Erythroblast (primary cell): ENCODE results near the gene DAZL.

Experiments used
- GATA1 ChIP-seq: IDR thresholded peaks from 2 replicates; pipeline ENCODE4 v1.6.1; 2011; ENCODE audit warnings: low read depth, mild to moderate bottlenecking, control low read depth, low read length, moderate library complexity
- POLR2A ChIP-seq: IDR thresholded peaks from 2 replicates; pipeline ENCODE4 v1.6.1; 2011; ENCODE audit warnings: mild to moderate bottlenecking, low read length

- TF ChIP-seq POLR2A (no peak), GATA1 (no peak)
Observed at GRCh38 chr3:16546186-16547010, 58.8 kb downstream of the DAZL start.
